ENCODE data around the gene AKIRIN2. TPM values are rescaled to one million over a fixed set of nuclear protein-coding genes. Genes with fewer than 3 reads are reported as not detected.

AKIRIN2 gene
- total RNA-seq, 1 donor from 2014 or later: 67.4 TPM

- Mint-ChIP-seq H3K36me3 (ENCODE audit: low read depth) (peaks cover 4% of the 10 kb centered on the region), H3K4me1 (no peaks in the 10 kb centered on the region), H3K27me3 (ENCODE audit: low read depth) (no peaks in the 10 kb centered on the region), H3K9me3 (no peaks in the 10 kb centered on the region), H3K27ac (ENCODE audit: unreplicated experiment) (no peak overlapping the region), H3K4me3 (no peak overlapping the region)
- no peak for TF ChIP-seq CTCF (conservative IDR thresholded peaks at IDR 0.05)
- no peak for DNase-seq (ENCODE audit: low read depth, low spot score)
These were observed 65.7 kb downstream of the AKIRIN2 start for GRCh38 chr6:87636315-87636714.

- H3K36me3 Mint-ChIP-seq (ENCODE audit: low read depth): peaks cover 4% of the 10 kb centered on the region
- H3K27me3 Mint-ChIP-seq (ENCODE audit: low read depth): no peaks in the 10 kb centered on the region
- no peak for DNase-seq (ENCODE audit: low read depth, low spot score)
- H3K9me3 Mint-ChIP-seq: no peaks in the 10 kb centered on the region
- H3K27ac Mint-ChIP-seq (ENCODE audit: unreplicated experiment): no peak overlapping the region
- H3K4me1 Mint-ChIP-seq: no peaks in the 10 kb centered on the region
- TF ChIP-seq CTCF (conservative IDR thresholded peaks at IDR 0.05): no peak
- H3K4me3 Mint-ChIP-seq: no peak overlapping the region
These were observed 68.2 kb downstream of the AKIRIN2 start for GRCh38 chr6:87633851-87634250.

GRCh38 chr6:87630746-87631145, 71.3 kb downstream of the AKIRIN2 start:
- Mint-ChIP-seq H3K36me3 (ENCODE audit: low read depth) (peaks cover 6% of the 10 kb centered on the region), H3K4me3 (no peak overlapping the region), H3K27ac (ENCODE audit: unreplicated experiment) (no peak overlapping the region), H3K9me3 (no peaks in the 10 kb centered on the region), H3K27me3 (ENCODE audit: low read depth) (no peaks in the 10 kb centered on the region), H3K4me1 (peaks cover 5% of the 10 kb centered on the region)
- no peak for DNase-seq (ENCODE audit: low read depth, low spot score)
- no peak for TF ChIP-seq CTCF (conservative IDR thresholded peaks at IDR 0.05)

- Mint-ChIP-seq H3K4me1 (peaks cover 5% of the 10 kb centered on the region), H3K9me3 (no peaks in the 10 kb centered on the region), H3K36me3 (ENCODE audit: low read depth) (peaks cover 18% of the 10 kb centered on the region), H3K27ac (ENCODE audit: unreplicated experiment) (no peak overlapping the region), H3K27me3 (ENCODE audit: low read depth) (no peaks in the 10 kb centered on the region), H3K4me3 (no peak overlapping the region)
- no peak for DNase-seq (ENCODE audit: low read depth, low spot score)
- no peak for TF ChIP-seq CTCF (conservative IDR thresholded peaks at IDR 0.05)
These were observed 73.2 kb downstream of the AKIRIN2 start for GRCh38 chr6:87628881-87629280.

GRCh38 chr6:87628424-87628823, 73.6 kb downstream of the AKIRIN2 start:
- Mint-ChIP-seq H3K4me3 (no peak overlapping the region), H3K36me3 (ENCODE audit: low read depth) (peaks cover 19% of the 10 kb centered on the region), H3K9me3 (no peaks in the 10 kb centered on the region), H3K27ac (ENCODE audit: unreplicated experiment) (no peak overlapping the region), H3K27me3 (ENCODE audit: low read depth) (no peaks in the 10 kb centered on the region), H3K4me1 (peaks cover 5% of the 10 kb centered on the region)
- no peak for DNase-seq (ENCODE audit: low read depth, low spot score)
- TF ChIP-seq CTCF (conservative IDR thresholded peaks at IDR 0.05): no peak

Other genes with a start within 250 kb of the AKIRIN2 start
- gene SLC35A1, start 229.3 kb downstream of the AKIRIN2 start, total RNA-seq: 15.3 and 15.7 TPM in 2 replicates
- gene RARS2, start 112.2 kb downstream of the AKIRIN2 start, total RNA-seq: 39.0 and 39.5 TPM in 2 replicates
- 35.4 and 37.3 TPM in 2 replicates for gene ORC3, start 112.1 kb downstream of the AKIRIN2 start, total RNA-seq